Stimulated activated CD4-positive, alpha-beta T cell treated with anti-CD3 and anti-CD28 coated beads, Interleukin-12 subunit alpha, Interleukin-12 subunit beta, amount 100 ng/mL, for 48 hours (primary cell): ENCODE data around the gene RNF4.
"Not testable (repeated sequence)": the region's sequence is repeated elsewhere in the genome, so short reads cannot be mapped to it uniquely, and the experiment has no call there.

Experiments used
- DNase-seq, 3 donors: peaks; one replicate each; pipeline ENCODE4 v3.0.0-alpha.2; 2020; ENCODE audit warnings: low read depth in 2 of 3, low spot score in 1 of 3

RNF4 gene

GRCh38 chr4:2457481-2458295, 11.2 kb upstream of the RNF4 start:
- DNase-seq: no peak

- no peak for DNase-seq
Measured at GRCh38 chr4:2458546-2459491, 10.1 kb upstream of the RNF4 start.

- DNase-seq: no peak
Measured at GRCh38 chr4:2459589-2460349, 9.1 kb upstream of the RNF4 start.

- no peak for DNase-seq
Measured at GRCh38 chr4:2461246-2461960, 7.5 kb upstream of the RNF4 start.

- DNase-seq: peak in 2 of 3 donors; percentile 12 to 55
Measured at GRCh38 chr4:2462218-2462991, 6.5 kb upstream of the RNF4 start.

- no peak for DNase-seq
Measured at GRCh38 chr4:2462992-2463762, 5.7 kb upstream of the RNF4 start.

- DNase-seq: no peak
Measured at GRCh38 chr4:2465032-2465431, 3.9 kb upstream of the RNF4 start.

GRCh38 chr4:2465544-2465943, 3.4 kb upstream of the RNF4 start:
- DNase-seq: not testable (repeated sequence)

GRCh38 chr4:2469192-2469984, 482 bp downstream of the RNF4 start:
- DNase-seq: peak; percentile 59 to 68 (median 62)

- DNase-seq: no peak
Measured at GRCh38 chr4:2470791-2471190, 1.9 kb downstream of the RNF4 start.

GRCh38 chr4:2472187-2472586, 3.3 kb downstream of the RNF4 start:
- no peak for DNase-seq

GRCh38 chr4:2478229-2478628, 9.3 kb downstream of the RNF4 start:
- no peak for DNase-seq

GRCh38 chr4:2480649-2481048, 11.7 kb downstream of the RNF4 start:
- no peak for DNase-seq

GRCh38 chr4:2482192-2482591, 13.3 kb downstream of the RNF4 start:
- no peak for DNase-seq

GRCh38 chr4:2482693-2483092, 13.8 kb downstream of the RNF4 start:
- no peak for DNase-seq

GRCh38 chr4:2483237-2483636, 14.3 kb downstream of the RNF4 start:
- DNase-seq: no peak

GRCh38 chr4:2484185-2484584, 15.3 kb downstream of the RNF4 start:
- no peak for DNase-seq

- peak in 2 of 3 donors; percentile 25 to 30 for DNase-seq
Measured at GRCh38 chr4:2484993-2485392, 16.1 kb downstream of the RNF4 start.
